ENCODE measurements around the gene VPS4B.

Gene VPS4B

DNA sequence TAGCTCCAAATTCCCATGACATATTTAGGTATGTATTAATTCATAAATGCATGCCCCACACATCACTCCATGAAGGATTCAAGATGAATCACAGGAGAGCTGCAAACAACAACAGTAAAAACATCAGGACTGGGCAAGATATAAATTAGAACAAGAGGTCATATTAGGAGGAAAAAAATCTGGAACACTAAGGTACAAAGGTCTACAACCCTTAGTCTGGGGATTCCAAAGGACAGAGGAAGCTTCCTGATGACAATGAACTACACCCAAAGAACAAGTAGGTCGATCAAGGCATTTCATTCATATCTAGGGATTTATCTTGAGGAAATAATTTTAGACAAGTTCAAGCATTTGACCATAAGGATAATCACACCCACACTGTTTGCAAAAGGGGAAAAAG, 14.5 kb downstream of the VPS4B start:
- DNase-seq (ENCODE audit: insufficient read length, low spot score) (no peak), FAIRE-seq (no peak)
- no peak for TF ChIP-seq POLR2A (IDR thresholded peaks at IDR 0.05; ENCODE audit: low read depth, low read length)

DNA sequence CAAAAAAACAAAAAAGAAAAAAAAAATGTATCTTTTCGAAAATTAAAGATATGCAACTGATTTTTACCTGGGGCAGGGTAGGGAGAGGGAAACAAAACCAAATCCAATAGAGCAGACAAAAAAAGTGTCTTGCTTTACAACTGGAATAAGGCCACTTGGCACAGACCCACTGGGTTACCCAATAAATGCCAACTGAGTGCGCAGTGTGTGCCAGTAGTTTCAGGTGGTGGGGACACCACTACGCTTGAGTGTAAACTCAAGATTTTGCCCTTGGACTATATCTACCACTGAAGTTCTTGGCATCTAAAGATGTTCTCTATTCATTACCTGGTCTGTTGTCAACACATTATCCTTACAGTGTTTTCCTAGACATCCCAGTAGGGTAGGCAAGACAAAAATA, 16.3 kb downstream of the VPS4B start:
- no peak for TF ChIP-seq POLR2A (IDR thresholded peaks at IDR 0.05; ENCODE audit: low read depth, low read length)
- DNase-seq (ENCODE audit: insufficient read length, low spot score) (no peak), FAIRE-seq (no peak)

DNA sequence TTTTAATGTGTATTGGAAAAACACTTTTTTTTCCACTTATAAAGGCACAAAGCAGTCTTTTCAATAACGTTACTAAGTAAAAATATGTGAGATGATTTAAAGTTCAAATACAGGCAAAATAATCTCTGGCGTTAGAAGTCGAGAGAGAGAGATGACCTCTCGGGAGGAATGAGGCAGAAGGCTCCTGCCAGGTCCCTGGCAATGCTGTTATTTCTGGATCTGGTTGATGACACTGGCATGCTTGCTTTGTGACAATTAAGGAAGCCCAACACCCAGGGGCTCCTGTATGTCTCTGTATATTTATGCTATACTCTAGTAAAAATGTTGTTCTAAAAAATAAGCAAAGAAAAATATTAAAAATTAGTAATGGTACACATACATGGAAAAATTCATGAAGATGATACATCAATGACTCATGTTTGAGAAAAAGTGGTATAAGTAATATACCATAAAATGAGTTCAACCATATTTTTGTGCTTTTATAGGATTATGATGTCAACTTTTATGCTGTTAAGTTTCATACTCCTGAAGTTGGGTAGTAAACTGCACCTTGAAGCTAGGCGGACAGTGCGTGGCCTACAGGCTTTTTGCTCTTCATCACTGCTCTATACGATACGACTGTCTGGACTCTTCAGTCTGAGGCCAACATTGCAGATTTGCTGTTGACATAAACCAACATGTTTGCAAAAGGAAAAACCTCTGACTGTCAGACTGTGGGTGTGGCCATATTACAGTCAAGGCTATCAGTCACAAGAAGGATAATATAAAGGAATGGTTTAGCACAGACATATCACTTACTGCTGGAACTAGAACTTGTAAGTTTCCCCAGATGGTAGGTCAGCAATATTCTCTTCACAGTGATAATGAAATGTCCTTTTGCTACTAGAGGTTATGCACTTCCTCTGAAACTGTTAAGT, 19.8 kb downstream of the VPS4B start:
- DNase-seq (ENCODE audit: insufficient read length, low spot score) (no peak), FAIRE-seq (no peak)
- TF ChIP-seq POLR2A (IDR thresholded peaks at IDR 0.05; ENCODE audit: low read depth, low read length), result no peak

DNA sequence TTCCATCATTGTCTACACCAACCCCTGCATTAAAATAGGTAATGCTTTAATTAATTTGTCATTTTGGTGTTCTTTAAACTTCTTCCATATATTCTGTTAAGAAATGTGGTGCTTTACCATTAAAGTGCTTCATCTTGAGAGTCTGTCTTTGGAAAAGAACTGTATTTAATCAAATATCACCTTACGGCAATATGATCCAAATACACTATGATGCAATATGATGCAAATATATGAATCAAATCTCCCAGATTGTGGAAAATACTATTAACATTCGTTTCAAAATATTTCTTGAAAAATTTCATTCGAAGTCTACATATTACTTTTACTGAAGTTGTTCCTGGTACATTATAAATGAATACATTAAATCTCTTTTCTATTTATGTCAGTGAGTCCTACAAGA, 23.0 kb downstream of the VPS4B start:
- TF ChIP-seq POLR2A (IDR thresholded peaks at IDR 0.05; ENCODE audit: low read depth, low read length), result no peak
- DNase-seq (ENCODE audit: insufficient read length, low spot score) (no peak), FAIRE-seq (no peak)

DNA sequence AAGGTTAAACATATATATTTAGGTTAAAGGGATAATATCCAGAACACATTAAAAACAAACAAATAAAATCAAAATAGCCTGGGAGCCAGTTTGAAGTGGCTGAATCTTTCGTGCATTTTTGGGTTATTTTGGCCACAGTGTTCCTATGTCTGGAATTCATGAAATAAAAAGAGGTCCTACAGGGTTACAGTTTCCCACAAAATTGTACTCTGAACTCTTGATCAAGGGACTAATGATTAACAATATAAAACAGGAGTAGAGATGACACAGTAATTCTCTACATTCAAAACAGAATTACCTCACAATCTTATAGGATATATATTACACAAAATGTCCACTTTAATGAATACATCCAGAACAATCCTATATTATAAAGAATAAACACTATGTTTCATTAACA, 24.9 kb downstream of the VPS4B start:
- TF ChIP-seq POLR2A (IDR thresholded peaks at IDR 0.05; ENCODE audit: low read depth, low read length), result no peak
- DNase-seq (ENCODE audit: insufficient read length, low spot score), result no peak
- FAIRE-seq, result no peak

DNA sequence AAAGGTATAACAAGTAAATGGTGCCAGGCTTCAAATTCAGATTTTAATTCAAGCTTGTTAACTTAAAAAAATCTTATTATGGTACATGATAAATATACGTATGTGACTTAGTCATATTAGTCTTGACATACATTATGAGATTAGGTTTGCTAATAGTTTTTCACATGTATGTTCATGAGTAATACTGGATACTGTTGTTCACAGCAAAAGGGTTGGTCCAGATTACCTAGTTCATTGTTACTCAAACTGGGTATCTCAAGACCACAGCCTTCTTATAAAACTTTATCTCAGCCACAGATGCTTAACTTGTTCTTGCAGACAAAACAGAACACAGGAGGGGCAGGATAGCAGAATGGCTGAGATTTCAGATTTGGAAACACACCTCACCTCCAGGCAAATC, 26.8 kb downstream of the VPS4B start:
- no peak for FAIRE-seq
- no peak for TF ChIP-seq POLR2A (IDR thresholded peaks at IDR 0.05; ENCODE audit: low read depth, low read length)

GRCh38 chr18:63394954-63395353, 27.3 kb downstream of the VPS4B start:
- DNase-seq (ENCODE audit: insufficient read length, low spot score) (no peak), FAIRE-seq (no peak)
- TF ChIP-seq POLR2A (IDR thresholded peaks at IDR 0.05; ENCODE audit: low read depth, low read length), result no peak

More for the DNA sequence above, 26.8 kb downstream of the VPS4B start:
- DNase-seq (ENCODE audit: insufficient read length, low spot score), result no peak

GRCh38 chr18:63387861-63388260, 34.4 kb downstream of the VPS4B start:
- no peak for DNase-seq (ENCODE audit: insufficient read length, low spot score)
- TF ChIP-seq POLR2A (IDR thresholded peaks at IDR 0.05; ENCODE audit: low read depth, low read length), result no peak
- FAIRE-seq, result no peak

GRCh38 chr18:63382843-63383242, 39.4 kb downstream of the VPS4B start:
- TF ChIP-seq POLR2A (IDR thresholded peaks at IDR 0.05; ENCODE audit: low read depth, low read length), result no peak
- no peak for FAIRE-seq
- DNase-seq (ENCODE audit: insufficient read length, low spot score), result no peak

DNA sequence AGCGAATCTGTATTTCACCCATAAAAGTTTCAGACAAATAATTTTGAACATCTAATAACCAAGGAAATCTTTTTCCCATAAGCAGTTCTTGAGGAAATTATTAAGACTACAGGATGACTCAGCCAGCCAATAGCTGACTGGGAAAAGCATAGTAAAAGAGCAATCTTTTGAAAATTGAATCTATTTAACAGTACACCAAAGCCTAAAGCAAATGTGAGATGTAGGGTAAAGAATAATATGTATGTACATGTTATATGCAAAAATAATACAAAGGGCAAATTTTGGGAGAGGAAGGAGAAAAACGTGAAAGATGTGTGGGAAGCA, 42.7 kb downstream of the VPS4B start:
- TF ChIP-seq POLR2A (IDR thresholded peaks at IDR 0.05; ENCODE audit: low read depth, low read length), result no peak
- DNase-seq (ENCODE audit: insufficient read length, low spot score) (no peak), FAIRE-seq (no peak)

DNA sequence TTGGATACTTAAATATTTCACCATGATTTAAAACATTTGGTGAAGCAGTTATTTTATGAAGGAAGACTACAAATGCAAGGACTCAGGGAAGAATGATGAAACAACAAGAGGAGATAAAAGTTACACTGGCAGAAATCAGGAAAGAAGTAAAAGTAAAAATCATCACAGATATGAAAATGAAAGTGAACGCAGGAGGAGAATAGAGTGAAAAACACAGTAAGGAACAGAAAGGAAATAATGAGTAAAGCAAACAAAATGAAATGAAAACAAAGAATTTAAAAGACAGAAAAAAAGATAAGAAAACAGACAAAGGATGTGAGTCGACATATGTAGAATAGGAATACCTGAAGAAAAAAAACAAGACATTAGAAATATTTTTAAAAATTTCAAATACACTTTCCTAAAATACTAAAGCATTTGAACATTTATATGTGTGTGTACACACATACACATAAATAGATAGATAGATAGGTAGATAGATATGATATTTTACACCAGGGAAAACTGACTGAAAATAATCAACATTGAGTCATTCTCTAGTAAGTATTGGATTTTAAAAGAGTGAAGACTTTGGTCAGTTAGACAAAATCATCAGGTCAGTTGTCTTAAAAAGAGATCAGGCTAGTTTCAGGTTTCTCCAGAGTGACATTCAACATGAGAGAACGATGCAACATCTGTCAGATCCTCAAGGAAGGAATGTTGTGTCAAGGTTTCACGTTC, 43.2 kb downstream of the VPS4B start:
- FAIRE-seq (no peak), DNase-seq (ENCODE audit: insufficient read length, low spot score) (no peak)
- no peak for TF ChIP-seq POLR2A (IDR thresholded peaks at IDR 0.05; ENCODE audit: low read depth, low read length)

- no peak for TF ChIP-seq POLR2A (IDR thresholded peaks at IDR 0.05; ENCODE audit: low read depth, low read length)
- no peak for FAIRE-seq
- DNase-seq (ENCODE audit: insufficient read length, low spot score), result no peak
Measured at GRCh38 chr18:63377275-63377980, 44.8 kb downstream of the VPS4B start.

DNA sequence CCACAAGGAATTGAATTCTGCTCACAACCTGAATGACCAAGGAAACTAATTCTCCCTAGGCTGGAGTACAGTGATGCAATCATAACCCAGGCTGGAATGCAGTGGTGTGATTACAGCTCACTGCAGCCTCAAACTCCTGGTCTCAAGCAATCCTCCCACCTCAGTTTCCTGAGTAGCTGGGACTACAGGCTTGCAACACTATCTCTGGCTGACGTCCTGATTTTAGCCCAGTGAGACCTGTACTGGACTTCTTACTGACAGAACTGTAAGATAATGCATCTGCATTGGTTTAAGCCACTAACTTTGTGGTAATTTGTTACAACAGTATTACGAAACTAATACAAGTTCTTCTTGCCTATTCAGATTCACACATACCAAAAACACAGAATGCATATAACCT, 45.7 kb downstream of the VPS4B start:
- DNase-seq (ENCODE audit: insufficient read length, low spot score) (no peak), FAIRE-seq (no peak)
- no peak for TF ChIP-seq POLR2A (IDR thresholded peaks at IDR 0.05; ENCODE audit: low read depth, low read length)

- no peak for FAIRE-seq
- no peak for TF ChIP-seq POLR2A (IDR thresholded peaks at IDR 0.05; ENCODE audit: low read depth, low read length)
Measured at GRCh38 chr18:63374540-63374939, 47.7 kb downstream of the VPS4B start.

More at GRCh38 chr18:63374540-63374939, 47.7 kb downstream of the VPS4B start:
- no peak for DNase-seq (ENCODE audit: insufficient read length, low spot score)

Measured in H54 (cell line).